Measurements from ENCODE around the gene DDX47.

The DDX47 gene

DNA sequence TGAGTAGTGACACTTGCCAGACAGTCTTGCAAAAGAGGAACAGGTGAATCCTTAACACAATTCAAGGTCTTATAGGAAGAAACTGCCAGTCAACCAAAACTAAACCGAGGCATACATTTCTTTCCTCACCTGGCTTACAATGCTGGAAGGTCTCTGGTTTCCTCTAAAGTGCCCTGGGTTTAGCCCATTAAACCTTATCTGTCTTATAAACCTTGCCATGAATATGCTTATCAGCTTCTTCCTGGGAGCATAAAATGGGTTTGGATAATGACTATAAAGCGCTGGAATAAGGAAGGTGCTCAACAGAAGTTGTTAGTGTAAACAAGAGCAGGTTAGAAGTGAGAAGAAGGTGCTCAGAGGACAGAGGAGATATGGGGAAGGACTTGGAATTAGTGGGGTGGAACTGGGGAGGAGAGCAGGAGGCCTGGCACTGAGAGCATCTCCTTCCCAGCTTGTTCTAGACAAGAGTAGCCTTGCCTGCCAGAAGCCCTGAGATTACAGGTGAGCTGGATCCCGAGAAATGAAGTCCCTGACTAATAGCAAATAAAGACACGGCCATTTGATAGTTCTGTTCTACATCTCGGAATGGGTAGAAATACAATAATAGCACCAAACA lies 64.1 kb downstream of the DDX47 start:
- DNase-seq: no peak

DNA sequence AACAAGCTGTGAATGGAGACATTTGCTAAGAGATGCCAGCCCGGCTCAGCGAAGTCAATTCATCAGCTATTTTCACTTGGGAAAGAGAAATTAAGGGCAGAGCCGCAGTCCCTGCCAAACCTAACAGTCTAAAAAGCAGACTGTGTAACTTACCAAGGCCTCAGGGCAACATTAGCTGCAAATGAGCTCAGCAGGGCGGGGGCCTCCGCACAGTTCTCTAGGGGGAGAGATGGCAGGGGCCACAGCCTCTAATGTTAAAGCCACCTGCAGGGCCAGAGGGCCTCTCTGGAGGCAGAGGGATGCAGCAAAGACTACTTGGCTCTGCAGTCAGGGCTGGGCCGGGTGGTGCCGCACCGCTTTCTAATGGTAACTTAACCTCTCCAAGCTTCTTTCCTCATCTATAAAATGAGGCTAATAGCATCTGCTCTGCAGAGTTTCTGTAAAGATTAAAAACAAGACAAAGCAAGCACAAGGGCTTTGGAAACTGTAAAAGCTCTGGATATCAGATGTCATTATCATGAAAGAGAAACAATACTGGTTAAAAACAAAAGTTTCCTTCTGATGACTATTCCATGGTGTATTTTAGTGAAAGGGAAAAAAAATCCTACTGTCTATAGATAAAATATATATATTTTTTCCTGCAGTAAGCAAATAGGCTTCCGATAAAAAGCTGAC lies 64.8 kb downstream of the DDX47 start:
- no peak for DNase-seq
